Uterus (tissue), 2 donors: ENCODE results near the gene KCNQ1.

Experiments
- CTCF ChIP-seq, 4 experiments: fragments of 200-600 bp in 2 of 4; fragments of 450-650 bp in 2 of 4; sonication (generic) in 2 of 4; IDR thresholded peaks; one replicate each; pipeline ENCODE4 v1.5.1; 2016 to 2019; ENCODE audit warnings: antibody characterized with exemption in 4 of 4, mild to moderate bottlenecking in 2 of 4, moderate library complexity in 1 of 4
- POLR2A ChIP-seq, 2 donors: fragments of 450-650 bp; IDR thresholded peaks; one replicate each; pipeline ENCODE4 v1.6.1; 2016; ENCODE audit warnings: antibody characterized with exemption in 2 of 2, mild to moderate bottlenecking in 1 of 2, moderate library complexity in 1 of 2

- TF ChIP-seq CTCF (IDR thresholded peaks at IDR 0.05) (no peak), POLR2A (IDR thresholded peaks at IDR 0.05) (no peak)
Observed at GRCh38 chr11:2838676-2839294, 394.0 kb downstream of the KCNQ1 start.
